GM12892 (cell line): Measurements from ENCODE around the gene SCAF11.

Source experiments
- POLR2A ChIP-seq: IDR thresholded peaks from 2 replicates; pipeline ENCODE4 v1.6.1; 2011; ENCODE audit warnings: low read depth, low read length, control low read depth
- POLR2AphosphoS5 ChIP-seq: IDR thresholded peaks from 2 replicates; pipeline ENCODE4 v1.6.1; 2011; ENCODE audit warnings: low read depth, low read length, control low read depth

GRCh38 chr12:45879363-45879895 lies 110.9 kb downstream of the SCAF11 start:
- TF ChIP-seq POLR2A (no peak), POLR2AphosphoS5 (no peak)
